ENCODE data around the gene HS3ST3B1. TPM values are rescaled to one million over a fixed set of nuclear protein-coding genes. Genes with fewer than 3 reads are reported as not detected.

Gene HS3ST3B1
- total RNA-seq (2022; extraction: Qiagen RNA extraction): 0.59 to 1.0 TPM (median 0.86 TPM) in 5 replicates

GRCh38 chr17:14300575-14301278 is at the start of gene HS3ST3B1:
Gene HS3ST3B1 (plus strand): TSS chr17:14301081. CDS start chr17:14301519, 438 bp downstream.

Other genes with a start within 250 kb of the HS3ST3B1 start
- 16.5 to 22.0 TPM (median 18.1 TPM) in 5 replicates for gene COX10, start 231.6 kb upstream of the HS3ST3B1 start, total RNA-seq (2022; extraction: Qiagen RNA extraction)
- gene CDRT15, start 64.2 kb upstream of the HS3ST3B1 start, total RNA-seq (2022; extraction: Qiagen RNA extraction): not detected in 5 replicates